CD4-positive, alpha-beta T cell treated with Interleukin-21 for 1 hour (primary cell): ENCODE results near the gene PWWP2B.
A peak's percentile ranks its signal among the peaks of the same experiment; 100 is the strongest.
"Not testable (repeated sequence)": the region's sequence is repeated elsewhere in the genome, so short reads cannot be mapped to it uniquely, and the experiment has no call there.

Source experiments
- DNase-seq: peaks from one replicate; pipeline ENCODE4 v3.0.0-alpha.2; 2020

The PWWP2B gene

DNA sequence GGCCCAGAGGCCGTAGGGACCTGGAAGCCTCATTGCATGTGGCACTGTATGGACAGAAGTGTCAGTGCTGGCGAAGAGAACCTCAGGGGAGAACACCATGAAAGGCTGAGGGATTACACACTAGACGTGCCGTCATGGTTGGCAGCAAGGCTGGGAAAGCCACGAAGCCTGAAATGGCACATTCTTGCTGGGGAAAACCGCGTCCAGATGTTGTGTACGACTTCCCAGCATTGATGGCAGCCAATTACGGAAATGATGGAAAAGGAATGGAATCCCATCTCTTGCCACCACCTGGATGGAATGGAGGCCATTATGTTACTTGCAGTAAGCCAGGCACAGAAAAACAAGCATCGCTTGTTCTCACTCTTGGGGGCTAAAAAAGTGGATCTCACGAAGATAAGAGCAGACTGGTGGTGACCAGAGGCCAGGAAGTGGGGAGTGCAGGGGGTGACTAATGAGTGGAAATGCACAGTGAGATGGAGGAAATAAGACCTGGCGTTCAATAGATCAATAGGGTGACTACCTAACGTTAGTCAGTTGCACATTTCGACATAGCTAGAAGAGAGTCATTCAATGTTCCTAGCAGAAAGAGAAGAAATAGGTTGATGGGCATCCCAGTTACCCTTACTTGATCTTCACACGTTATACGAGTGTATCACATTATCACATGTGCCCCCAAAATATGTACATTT, 14.6 kb upstream of the PWWP2B start:
- DNase-seq = no peak

DNA sequence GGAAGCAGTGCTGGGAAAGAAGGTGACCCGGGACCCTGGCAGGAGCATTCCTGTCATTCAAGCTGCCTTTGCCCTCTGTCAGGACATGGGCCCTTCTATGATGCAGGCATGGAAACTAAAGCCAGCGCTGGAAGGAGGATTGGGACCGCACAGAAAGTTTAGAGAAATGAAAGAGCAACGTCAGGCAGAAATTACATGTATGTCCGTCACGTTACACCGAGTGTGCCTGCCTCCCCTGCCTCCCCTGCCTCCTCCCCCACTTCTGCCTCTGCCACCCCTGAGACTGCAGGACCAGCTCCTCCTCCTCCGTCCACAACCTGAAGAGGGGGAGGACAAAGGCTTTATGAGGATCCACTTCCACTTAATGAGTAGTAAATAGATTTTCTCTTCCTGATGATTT, 13.9 kb upstream of the PWWP2B start:
- DNase-seq = no peak

DNA sequence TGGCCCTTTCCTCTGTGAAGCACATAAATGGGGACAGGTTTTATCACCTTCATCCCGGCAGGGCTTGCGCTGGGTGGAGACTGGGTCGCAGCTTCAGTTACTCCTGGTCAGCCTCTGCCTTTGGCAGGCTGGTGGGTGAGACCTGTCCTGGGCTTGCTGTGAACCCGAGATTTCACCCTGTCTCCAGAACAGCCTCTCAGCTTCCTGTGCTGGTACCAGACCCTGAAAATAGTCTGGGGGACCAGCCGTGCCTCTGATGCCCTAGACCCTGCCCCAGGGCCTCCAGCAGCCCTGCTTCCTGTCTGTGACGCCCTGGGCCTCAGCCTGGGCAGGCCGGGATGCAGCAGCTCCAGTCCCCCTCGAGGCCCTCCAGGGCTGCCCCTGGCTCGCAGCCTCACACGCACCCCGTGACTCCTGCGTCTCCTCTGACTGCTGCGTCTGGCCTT, 13.2 kb upstream of the PWWP2B start:
- DNase-seq = no peak

DNA sequence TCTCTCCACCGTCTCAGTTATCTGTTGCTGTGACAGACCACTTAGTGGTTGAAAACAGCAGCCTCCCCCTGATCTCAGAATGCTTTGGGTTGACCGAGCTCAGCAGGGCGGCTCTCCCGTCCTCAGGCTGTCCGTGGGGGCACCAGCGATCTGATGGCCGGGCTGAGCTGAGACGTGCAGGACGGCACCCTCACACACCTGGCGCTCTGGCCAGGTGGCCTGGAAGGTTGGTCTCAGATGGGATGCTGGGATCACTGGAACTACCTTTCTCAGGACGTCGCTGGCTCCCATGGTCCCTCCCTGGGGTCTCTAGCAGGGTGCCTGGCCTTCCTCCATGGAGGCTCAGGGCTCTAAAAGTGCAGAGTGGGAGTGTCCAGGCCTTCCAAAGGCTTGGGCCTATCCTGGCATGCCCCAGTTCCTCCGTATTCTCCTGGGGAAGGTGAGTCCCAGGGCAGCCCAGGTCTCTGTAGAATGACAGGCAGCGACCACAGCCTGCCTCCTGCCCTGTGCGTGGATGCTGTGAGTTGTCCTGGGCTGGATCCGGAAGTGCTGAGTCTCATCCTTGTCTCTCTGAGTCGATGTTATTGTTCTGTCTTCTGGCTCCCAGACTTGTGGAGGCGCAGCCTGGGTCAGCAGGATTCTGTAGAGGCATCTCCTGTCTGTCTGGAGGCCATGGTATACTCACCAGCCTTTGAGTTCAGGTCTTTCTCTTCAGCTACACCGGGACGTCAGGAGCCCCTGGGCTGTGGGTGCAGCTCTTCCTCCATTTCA, 12.2 kb upstream of the PWWP2B start:
- DNase-seq = no peak

DNA sequence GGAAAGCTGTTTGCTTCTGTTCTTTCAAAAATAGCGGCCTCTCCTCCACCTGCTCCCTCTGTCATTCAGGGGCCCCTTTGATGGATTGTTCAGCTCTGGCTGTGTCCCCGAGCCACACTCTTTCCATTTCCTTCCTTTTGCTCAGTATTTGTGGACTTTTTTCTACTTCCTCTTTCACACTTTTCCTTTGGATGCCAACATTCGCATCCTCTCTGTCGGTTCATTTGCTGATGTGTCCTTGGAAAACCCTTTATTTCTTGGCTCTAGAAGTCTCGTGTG, 11.7 kb upstream of the PWWP2B start:
- no peak for DNase-seq

- DNase-seq = no peak
Observed at GRCh38 chr10:132385721-132386418, 11.1 kb upstream of the PWWP2B start.

DNA sequence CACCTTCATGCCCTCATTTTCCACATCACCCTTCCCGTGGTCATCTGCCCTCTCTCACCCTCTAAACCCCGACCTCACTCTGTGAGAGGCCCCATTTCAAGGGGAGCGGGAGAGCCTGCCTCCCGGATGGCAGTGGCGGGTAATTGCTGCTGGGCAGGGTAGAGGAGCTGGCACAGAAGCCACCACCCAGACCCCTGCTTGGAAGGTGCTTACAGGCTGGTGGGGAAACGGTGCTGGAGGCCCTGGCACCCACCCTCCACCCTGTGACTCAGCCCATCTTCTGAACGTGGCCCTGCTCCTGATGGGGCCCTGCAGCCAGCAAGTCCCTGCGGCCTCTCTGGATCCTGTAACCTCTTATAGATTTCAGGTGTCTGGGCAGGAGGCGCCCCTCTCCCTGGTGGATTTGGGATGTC, 10.6 kb upstream of the PWWP2B start:
- no peak for DNase-seq

DNA sequence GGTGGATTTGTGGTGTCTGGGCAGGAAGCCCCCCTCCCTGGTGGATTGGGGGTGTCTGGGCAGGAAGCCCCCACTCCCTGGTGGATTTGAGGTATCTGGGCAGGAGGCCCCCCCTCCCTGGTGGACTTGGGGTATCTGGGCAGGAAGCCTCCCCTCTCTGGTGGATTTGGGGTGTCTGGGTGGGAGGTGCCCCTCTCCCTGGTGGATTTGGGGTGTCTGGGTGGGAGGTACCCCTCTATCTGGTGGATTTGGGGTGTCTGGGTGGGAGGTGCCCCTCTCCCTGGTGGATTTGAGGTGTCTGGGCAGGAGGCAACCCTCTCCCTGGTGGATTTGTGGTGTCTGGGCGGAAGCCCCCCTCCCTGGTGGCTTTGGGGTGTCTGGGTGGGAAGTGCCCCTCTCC, 10.1 kb upstream of the PWWP2B start:
- DNase-seq = not testable (repeated sequence)

GRCh38 chr10:132387764-132388210, 9.2 kb upstream of the PWWP2B start:
- DNase-seq = peak; percentile 81

DNA sequence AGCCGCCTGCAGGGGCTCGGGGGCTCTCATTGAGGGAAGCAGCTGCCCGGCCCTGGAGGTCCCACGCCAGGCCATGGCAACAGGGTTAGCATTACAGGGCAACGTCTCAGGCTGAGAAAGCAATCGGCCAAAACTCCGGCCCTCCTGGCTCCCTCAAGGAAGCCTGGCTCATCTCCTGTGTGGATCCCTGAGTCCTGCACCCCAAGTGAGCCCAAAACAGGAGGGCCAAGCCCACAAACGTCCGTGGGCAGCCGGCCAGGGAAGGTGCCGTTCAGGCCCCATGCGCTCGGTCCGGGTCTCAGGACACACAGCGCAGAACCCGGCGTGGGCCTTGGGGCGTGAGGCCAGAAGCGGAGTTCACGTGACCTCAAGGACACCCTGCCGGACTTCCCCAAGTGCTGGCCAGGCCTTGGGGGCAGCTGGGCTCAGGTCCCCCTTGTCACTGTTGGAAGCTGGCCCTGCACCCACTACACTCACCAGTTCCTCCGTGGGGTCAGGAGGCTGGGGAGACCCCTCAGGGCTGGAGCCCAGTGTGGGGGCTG, 8.0 kb upstream of the PWWP2B start:
- DNase-seq = no peak

DNA sequence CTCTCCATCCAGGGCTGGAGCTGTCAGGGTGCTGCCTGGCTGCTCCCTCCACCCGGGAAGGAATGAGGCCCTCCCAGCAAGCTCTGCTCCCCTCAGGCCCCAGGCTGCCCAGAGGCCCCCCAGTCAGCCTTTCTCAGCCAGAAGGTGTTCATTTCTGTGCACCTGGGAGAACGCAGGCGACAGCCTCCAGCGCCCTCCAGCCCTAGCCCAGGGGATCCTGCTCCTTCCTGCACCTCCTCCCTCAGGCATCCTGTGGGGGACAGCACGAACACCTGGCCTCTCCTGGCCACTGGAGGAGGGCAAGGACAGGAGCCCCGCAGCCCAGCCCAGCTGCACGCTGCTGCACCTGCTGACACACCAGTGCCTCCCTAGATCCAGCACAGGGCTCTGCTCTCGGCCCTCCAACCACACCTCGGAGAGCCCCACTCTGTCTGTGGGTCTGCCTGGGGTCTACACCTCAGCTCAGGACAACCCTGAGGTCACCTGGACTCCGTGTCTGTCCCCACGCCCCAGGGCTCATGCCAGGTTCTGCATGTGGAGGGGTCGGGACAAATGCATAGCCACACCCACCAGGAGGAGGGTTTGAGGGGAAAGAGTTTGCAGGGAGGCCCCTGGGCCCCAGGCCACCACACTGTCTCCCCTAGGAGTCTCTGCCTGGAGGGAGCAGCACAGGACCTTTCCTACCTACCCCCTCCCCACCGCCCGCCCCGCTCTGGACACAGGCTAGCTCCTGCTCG, 7.4 kb upstream of the PWWP2B start:
- DNase-seq = no peak

DNA sequence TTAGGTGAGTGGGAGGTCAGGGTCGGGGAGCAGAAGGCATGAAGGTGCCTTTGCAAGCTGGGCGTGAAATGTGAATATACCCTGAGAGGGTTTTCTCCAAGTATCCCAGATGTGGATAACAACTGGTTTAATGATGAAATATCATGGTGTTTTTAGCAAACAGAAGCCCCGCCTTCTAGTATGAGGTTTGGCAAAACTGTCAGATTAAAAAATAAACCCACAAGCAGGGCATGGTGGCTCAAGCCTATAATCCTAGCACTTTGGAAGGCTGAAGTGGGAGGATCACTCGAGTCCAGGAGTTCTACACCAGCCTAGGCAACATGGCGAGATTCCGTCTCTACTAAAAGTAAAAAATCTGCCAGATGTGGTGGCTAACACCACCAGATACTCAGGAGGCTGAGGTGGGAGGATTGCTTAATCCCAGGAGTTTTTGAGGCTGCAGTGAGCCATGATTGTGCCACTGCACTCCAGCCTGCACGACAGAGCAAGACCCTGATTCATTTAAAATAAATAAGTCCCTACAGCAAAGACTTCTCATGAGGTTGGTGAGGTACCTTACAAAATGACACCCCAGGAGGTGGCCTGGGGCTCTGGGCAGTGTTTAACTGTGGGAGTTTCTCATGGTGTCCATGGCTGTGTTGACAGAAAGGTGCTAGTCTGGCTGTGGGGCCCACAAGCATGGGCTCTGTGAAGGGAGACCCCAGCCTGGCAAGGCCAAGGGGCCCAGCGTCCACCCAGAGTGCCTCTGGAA, 6.7 kb upstream of the PWWP2B start:
- no peak for DNase-seq

- DNase-seq = no peak
Observed at GRCh38 chr10:132390921-132391675, 5.9 kb upstream of the PWWP2B start.

DNA sequence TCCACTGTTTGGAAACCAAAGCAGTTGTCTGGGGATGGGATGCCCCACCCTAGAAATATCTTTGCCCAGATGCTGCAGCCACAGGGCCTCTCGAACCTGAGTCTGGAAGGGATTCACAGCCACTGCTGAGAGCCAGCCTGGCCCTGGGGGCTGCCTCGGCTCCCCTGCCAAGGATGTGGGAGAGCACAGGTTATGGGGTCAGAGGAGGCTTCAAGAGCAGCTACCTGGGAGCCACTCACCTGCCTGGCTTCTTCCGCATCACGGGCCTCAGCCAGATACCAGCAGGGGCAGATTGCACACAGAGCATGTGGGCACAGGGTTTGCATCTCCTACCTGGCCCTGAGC, 5.4 kb upstream of the PWWP2B start:
- no peak for DNase-seq

GRCh38 chr10:132392184-132392800, 4.7 kb upstream of the PWWP2B start:
- DNase-seq = no peak

DNA sequence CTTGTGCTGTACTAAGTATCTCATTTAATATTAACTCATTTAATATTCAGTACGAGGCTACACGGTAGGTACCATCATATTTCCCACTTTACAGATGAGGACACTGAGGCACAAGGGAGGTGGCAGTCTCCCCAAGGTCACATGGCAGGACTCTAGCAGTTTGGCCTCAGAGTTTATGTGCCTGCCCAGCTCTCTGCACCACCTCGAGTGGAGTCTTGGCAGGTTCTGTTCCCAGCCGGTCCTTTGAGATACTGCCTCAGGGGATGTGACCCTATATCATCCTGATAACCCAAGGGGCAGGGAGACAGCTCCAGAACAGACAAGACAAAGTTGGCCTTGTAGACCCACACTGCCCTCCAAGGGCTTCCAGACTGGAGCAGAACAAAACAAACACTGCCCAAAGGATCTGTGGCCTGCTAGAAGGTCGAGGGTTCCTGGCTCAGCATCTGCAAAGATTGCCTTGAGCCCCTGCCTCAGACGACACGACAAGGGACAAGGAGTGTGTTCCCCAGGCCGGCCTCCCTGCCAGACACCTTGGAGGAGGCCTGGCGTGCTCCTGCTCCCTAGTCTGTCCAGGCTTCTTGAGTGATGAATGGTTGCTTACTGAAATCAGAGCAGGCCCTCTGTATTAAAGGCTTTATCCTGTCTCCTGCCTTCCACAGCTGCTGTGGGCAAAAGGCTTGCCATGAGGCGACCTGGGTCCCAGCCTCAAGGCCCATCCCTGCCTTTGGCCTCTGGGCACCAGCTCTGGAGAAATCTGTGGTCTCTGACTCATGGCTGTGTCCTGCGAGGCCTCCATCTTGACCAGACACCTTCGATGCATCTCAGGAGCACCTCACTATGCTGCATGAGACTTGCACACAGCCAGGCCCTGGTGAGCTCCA, 3.9 kb upstream of the PWWP2B start:
- no peak for DNase-seq

DNA sequence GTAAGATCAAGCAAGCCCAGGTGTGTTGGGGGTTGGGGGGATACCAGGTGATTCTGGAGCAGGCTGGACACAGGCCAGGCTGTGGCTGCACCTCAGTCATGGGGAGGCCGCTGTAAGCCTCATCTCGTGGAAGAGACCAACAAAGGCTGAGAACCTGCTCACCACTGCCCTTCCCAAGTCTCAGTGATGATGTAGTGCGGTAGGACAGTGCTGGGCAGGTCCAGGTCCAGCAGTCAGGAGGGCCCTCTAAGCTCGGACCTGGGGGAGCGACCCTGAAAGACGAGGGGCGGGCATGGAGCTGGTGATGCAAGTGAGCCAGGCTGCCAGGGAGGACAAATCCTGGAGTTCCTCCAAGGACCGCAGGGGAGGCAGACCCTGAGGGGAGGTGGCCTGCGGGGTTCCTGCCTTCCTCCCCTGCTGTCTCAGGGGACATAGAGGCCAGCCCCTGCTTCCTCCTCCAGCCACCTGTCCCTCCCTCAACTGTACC, 3.3 kb upstream of the PWWP2B start:
- DNase-seq = no peak

DNA sequence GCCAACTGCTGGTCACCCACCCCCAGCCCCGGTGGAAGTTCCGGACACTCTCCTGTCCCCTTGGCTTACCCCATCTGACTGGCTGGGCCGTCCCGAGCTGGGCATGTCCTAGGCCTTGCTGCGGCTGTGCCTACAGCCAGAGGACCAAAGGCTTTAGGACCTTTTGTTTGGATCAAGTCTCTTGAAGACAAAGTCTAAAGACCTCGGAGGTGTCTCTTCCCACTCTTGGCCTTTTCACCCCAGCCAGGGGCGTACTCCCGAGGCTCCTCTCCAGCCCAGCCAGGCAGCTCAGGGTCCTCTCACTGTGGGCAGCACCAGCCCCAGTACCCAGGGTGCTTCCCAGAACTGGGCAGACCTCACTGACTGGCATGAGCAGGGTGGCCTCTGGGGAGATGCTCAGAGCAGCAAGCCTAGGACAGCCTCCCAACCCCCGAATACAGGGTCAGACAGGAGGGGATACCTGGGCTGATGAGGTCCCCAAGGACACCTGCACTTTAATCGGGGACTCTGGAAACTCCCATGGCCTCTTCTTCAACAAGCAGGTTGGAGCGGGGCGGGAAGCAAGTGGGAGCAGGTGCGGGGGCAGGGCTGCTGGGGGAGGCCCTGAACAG, 2.7 kb upstream of the PWWP2B start:
- DNase-seq = no peak

GRCh38 chr10:132394936-132395703, 1.9 kb upstream of the PWWP2B start:
- DNase-seq = no peak
